Ishikawa (cell line): ENCODE data around the gene CCP110.

Experiments used
- CEBPB ChIP-seq: IDR thresholded peaks from 2 replicates; pipeline ENCODE4 v1.6.1; 2012
- CREB1 ChIP-seq: IDR thresholded peaks from 2 replicates; pipeline ENCODE4 v1.6.1; 2012; ENCODE audit warnings: low read depth
- EGR1 ChIP-seq: IDR thresholded peaks from 2 replicates; pipeline ENCODE4 v1.6.1; 2012
- EP300 ChIP-seq: IDR thresholded peaks from 2 replicates; pipeline ENCODE4 v1.6.1; 2012; ENCODE audit warnings: borderline replicate concordance
- FOXM1 ChIP-seq: IDR thresholded peaks from 2 replicates; pipeline ENCODE4 v1.6.1; 2012; ENCODE audit warnings: low read depth, borderline replicate concordance
- NFIC ChIP-seq: IDR thresholded peaks from 2 replicates; pipeline ENCODE4 v1.6.1; 2012
- RAD21 ChIP-seq: IDR thresholded peaks from 2 replicates; pipeline ENCODE4 v1.6.1; 2012; ENCODE audit warnings: low read depth
- TAF1 ChIP-seq: IDR thresholded peaks from 2 replicates; pipeline ENCODE4 v1.6.1; 2012; ENCODE audit warnings: low read depth, mild to moderate bottlenecking
- TCF12 ChIP-seq: IDR thresholded peaks from 2 replicates; pipeline ENCODE4 v1.6.1; 2012; ENCODE audit warnings: low read depth
- TEAD4 ChIP-seq: IDR thresholded peaks from 2 replicates; pipeline ENCODE4 v1.6.1; 2012
- YY1 ChIP-seq: IDR thresholded peaks from 2 replicates; pipeline ENCODE4 v1.6.1; 2012; ENCODE audit warnings: low read depth
- ZBTB7A ChIP-seq: IDR thresholded peaks from 2 replicates; pipeline ENCODE4 v1.6.1; 2012; ENCODE audit warnings: low read depth
- TF ChIP-seq, protein P1 (sequence below): IDR thresholded peaks from 2 replicates; pipeline ENCODE4 v1.6.1; 2012; ENCODE audit warnings: low read depth, mild to moderate bottlenecking
- TF ChIP-seq, protein P2 (sequence below): IDR thresholded peaks from 2 replicates; pipeline ENCODE4 v1.6.1; 2012
- TF ChIP-seq, protein P3 (sequence below): IDR thresholded peaks from 2 replicates; pipeline ENCODE4 v1.6.1; 2012

Gene CCP110

DNA sequence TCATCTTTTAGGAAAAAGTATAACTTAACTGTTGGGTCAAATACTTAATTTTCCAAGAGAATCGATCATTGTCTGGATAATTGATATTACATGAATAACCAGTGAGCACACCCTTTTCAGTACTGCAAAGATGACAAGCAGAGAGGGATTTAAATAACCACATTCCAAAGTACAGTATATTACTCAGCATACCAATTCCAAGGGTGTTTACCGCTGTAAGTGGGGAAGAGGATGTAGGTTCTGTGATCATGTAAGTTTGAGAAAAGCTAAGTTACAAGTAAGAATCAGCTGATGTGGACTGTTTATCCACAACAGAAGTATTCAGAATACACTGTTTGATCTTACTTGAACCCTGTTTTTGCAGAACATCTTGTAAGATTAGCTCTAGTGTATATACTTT lies 8.0 kb upstream of the CCP110 start:
- TF ChIP-seq ZBTB7A, result no peak
- no peak for TF ChIP-seq CREB1
- no peak for TF ChIP-seq CEBPB
- TF ChIP-seq, protein P1, sequence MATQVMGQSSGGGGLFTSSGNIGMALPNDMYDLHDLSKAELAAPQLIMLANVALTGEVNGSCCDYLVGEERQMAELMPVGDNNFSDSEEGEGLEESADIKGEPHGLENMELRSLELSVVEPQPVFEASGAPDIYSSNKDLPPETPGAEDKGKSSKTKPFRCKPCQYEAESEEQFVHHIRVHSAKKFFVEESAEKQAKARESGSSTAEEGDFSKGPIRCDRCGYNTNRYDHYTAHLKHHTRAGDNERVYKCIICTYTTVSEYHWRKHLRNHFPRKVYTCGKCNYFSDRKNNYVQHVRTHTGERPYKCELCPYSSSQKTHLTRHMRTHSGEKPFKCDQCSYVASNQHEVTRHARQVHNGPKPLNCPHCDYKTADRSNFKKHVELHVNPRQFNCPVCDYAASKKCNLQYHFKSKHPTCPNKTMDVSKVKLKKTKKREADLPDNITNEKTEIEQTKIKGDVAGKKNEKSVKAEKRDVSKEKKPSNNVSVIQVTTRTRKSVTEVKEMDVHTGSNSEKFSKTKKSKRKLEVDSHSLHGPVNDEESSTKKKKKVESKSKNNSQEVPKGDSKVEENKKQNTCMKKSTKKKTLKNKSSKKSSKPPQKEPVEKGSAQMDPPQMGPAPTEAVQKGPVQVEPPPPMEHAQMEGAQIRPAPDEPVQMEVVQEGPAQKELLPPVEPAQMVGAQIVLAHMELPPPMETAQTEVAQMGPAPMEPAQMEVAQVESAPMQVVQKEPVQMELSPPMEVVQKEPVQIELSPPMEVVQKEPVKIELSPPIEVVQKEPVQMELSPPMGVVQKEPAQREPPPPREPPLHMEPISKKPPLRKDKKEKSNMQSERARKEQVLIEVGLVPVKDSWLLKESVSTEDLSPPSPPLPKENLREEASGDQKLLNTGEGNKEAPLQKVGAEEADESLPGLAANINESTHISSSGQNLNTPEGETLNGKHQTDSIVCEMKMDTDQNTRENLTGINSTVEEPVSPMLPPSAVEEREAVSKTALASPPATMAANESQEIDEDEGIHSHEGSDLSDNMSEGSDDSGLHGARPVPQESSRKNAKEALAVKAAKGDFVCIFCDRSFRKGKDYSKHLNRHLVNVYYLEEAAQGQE, result no peak
- TF ChIP-seq EGR1, result no peak
- TF ChIP-seq NFIC, result no peak
- no peak for TF ChIP-seq TCF12
- no peak for TF ChIP-seq EP300

DNA sequence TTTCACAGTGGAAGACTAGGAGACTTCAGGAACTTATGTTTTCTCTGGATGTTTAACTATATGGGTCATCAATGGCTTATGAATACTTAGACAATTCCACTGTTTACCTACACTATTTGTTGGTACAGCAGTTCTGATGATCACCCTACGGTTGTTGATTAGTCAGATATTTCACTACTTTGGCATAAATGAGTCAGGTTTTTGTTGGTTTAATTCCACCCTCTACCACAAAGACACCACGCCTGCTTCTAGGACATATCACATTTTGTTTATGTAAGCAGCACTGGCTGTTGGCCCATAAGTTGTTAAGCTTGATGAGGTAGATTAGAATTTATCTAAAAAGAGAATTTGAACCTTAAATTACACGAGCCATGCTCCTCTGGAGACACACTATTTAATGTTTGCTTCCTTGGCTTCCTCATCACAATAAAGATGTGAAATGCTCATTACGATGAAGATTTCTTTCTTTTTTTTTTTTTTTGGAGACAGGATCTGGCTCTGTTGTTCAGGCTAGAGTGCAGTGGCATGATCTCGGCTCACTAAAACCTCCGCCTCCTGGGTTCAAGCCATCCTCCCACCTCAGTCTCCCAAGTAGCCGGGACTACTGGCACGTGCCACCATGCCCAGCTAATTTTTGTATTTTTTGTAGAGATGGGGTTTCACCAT lies 6.2 kb upstream of the CCP110 start:
- TF ChIP-seq FOXM1 (no peak), CREB1 (no peak), NFIC (no peak), TEAD4 (no peak), ZBTB7A (no peak), CEBPB (no peak), EP300 (no peak), TAF1 (no peak), EGR1 (no peak), YY1 (no peak), TCF12 (no peak), RAD21 (no peak)
- TF ChIP-seq, protein P2, sequence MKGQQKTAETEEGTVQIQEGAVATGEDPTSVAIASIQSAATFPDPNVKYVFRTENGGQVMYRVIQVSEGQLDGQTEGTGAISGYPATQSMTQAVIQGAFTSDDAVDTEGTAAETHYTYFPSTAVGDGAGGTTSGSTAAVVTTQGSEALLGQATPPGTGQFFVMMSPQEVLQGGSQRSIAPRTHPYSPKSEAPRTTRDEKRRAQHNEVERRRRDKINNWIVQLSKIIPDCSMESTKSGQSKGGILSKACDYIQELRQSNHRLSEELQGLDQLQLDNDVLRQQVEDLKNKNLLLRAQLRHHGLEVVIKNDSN, result no peak
- TF ChIP-seq, protein P1, result no peak
- TF ChIP-seq, protein P3, sequence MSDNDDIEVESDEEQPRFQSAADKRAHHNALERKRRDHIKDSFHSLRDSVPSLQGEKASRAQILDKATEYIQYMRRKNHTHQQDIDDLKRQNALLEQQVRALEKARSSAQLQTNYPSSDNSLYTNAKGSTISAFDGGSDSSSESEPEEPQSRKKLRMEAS, result no peak

DNA sequence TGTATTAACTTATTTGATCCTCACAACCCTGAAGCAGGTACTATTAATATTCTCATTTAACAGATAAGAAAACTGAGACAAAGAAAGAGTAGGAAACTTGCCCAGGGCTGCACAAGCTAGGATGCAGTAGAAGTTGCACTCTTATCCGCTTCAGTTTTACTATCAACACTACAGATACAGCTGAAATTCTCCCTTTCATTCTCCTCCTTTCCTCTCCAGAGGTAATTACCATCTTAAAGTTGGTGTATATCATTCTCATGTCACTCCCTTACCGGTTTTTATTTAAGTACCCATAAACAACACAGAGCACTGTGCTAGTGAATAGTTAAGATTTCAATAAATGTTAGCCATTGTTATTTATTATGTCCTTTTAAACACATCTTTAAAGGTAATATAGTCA lies 5.4 kb upstream of the CCP110 start:
- TF ChIP-seq TAF1, result no peak

DNA sequence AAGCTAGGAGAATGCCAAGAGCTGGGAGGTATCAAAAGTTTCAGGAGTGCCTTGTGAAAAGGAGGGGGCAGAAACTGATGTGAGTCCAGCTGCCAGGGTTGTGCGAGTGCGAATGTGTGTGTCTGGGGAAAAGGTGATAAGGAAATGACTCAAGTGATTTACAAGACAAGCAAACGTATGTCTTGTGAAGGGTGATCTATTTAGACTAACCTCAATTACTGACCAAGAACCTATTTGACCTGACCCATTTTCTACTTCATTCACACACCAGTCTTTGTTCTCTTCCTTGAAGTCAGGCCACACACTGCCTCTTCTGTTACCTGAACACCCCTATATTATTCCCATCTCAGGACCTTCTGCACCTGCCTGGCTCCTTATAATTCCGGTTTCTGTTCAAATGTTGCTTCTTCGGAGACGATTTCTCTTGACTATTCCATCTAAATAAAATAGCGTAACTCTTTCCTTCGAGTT lies 2.8 kb upstream of the CCP110 start:
- TF ChIP-seq CREB1, result no peak
- no peak for TF ChIP-seq FOXM1
- TF ChIP-seq TCF12, result no peak
- no peak for TF ChIP-seq TAF1
- TF ChIP-seq, protein P1, result no peak
- TF ChIP-seq RAD21, result no peak
- no peak for TF ChIP-seq TEAD4
- TF ChIP-seq CEBPB, result no peak
- no peak for TF ChIP-seq NFIC
- TF ChIP-seq, protein P2, result no peak
- TF ChIP-seq EP300, result no peak
- TF ChIP-seq YY1, result no peak
- TF ChIP-seq EGR1, result no peak
- no peak for TF ChIP-seq ZBTB7A
- TF ChIP-seq, protein P3, result no peak
